ENCODE results near the gene FIGLA.
"Not testable (repeated sequence)": the region's sequence is repeated elsewhere in the genome, so short reads cannot be mapped to it uniquely, and the experiment has no call there.

The FIGLA gene

DNA sequence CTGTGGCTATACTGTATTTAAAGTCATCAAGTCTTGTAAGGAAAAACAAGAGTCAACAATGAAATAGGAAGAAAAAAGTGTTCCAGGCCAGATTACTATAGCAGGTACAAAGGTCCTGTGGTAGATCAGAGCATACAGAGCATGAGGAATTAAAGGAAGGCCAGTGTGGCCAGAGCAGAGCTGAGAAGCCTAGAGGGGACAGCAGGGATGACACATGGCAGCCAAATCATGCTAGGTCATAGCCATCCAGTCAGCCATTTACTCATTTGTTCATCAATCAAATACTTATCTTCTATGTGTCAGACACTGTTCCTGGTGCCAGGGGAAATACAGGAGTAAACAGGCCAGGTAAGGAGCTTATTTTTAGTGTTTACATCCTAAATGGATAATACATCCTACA, 46.8 kb downstream of the FIGLA start:
- no peak for DNase-seq

- DNase-seq = no peak
Observed at GRCh38 chr2:70743068-70743467, 47.4 kb downstream of the FIGLA start.

DNA sequence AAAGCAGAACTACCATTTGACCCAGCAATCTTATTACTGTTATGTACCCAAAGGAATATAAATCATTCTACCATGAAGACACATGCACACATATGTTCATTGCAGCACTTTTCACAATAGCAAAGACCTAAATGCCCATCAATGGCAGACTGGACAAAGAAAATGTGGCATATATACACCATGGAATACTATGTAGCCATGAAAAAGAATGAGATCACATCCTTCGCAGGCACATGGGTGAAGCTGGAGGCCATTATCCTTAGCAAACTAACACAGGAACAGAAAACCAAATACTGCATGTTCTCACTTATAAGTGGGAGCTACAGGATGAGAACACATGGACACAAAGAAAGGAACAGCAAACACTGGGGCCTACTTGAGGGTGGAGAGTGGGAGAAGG, 51.0 kb downstream of the FIGLA start:
- DNase-seq = not testable (repeated sequence)

DNA sequence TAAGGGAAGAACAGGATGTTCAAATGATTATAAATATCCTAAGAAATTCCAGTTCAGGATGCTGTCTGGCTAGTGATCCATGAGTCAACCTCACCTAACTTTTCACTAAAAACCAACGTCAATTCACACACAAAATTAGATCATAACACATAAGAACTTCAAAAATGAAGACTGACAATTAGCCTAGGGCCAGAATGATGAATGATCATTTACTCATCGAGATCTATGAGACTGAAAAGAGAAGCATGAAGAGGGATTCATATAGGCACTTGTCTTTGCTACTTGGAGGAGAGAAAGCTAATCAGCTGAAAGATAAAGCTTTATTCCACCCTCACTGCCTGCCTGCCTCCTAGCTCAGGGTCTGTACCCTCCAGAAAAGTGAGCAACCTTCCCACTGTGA, 52.3 kb downstream of the FIGLA start:
- DNase-seq = no peak

GRCh38 chr2:70735071-70735470, 55.4 kb downstream of the FIGLA start:
- no peak for DNase-seq

DNA sequence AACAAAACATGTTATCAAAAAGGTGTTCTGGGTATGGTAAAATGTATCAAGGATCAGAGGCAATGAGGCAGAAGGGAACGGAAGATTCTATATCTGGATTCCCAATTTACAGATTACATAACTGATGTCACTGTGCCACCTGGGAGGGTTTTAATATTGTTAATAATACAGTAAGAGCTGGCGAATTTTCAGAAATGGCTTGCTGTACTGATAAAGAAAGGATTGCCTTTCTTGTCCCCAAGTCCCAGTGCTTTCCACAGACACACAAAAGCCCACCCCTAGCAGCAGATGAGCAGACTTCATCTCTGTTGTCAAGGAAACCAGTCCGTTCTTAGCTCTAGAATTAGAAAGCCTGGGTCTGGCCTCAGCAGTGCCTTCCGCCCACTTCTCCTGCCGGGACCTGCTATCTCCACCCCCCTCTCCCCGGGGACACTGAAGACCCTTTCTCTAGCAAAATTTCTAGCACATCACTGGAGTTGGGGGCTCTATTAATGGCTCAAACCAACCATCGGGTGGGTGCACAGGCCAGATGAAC, 56.7 kb downstream of the FIGLA start:
- DNase-seq = no peak

DNA sequence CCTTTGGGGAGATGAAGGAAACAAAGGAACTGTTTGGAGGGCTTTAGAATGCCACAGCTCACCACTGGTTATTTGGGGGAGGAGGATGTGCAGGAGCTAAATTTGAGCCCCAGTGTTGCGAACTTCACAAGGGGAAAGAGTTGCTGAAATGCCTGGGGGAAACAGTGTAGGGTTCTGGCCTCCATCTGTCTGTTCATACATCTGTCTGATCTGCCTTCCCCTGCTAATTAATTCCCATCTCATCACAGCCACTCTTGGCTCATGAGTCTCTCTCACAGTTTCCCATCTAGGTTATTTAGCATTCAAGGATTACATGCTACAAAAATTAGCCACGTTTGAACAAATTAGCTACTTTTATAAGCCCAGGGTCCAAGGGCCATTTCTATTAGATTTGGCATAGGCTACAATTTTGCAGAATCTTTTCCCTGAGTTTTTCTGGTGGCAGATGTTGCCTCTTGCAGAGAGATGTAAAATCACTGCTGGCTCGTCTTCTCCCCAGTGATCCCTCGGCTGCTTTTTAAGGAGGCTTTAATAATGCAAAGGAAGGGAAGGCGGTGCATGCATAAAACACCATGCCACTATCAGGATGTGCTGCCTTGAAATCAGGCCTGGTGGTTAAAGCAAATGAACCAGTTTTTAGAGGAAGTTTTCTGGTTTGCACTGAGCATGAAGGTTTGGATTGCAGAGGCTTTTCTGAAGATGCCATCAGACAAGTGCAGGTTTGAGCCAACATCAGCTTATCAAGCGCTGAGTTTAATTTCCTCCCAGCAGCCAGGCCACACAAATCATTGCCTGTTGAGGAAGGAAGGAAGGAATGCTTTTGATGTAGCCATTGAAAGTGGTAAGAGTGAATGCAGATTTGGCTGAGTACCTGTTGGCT, 57.4 kb downstream of the FIGLA start:
- no peak for DNase-seq

- no peak for DNase-seq
Observed at GRCh38 chr2:70730730-70731129, 59.7 kb downstream of the FIGLA start.

GRCh38 chr2:70729647-70730046, 60.8 kb downstream of the FIGLA start:
- no peak for DNase-seq

GRCh38 chr2:70728128-70728527, 62.3 kb downstream of the FIGLA start:
- no peak for DNase-seq

All from NCI-H446 (cell line).